Activated T-cell treated with anti-CD3 and anti-CD28 coated beads, Interleukin-2, amount 50 U/mL, for 24 hours (primary cell): Measurements from ENCODE around the gene SVOP.
"Not testable (repeated sequence)": the region's sequence is repeated elsewhere in the genome, so short reads cannot be mapped to it uniquely, and the experiment has no call there.

Experiments
- DNase-seq: peaks from one replicate; pipeline ENCODE4 v3.0.0-alpha.2; 2020
- H3K27ac Mint-ChIP-seq: 2 replicates; pipeline ENCODE4 v1.8.0; 2020; ENCODE audit warnings: mild to moderate bottlenecking, mixed read lengths
- H3K27me3 Mint-ChIP-seq: 2 replicates; pipeline ENCODE4 v1.8.0; 2020; ENCODE audit warnings: mixed read lengths
- H3K36me3 Mint-ChIP-seq: 2 replicates; pipeline ENCODE4 v1.8.0; 2020; ENCODE audit warnings: low read depth, mixed read lengths
- H3K4me1 Mint-ChIP-seq: 2 replicates; pipeline ENCODE4 v1.8.0; 2020; ENCODE audit warnings: low read depth, mixed read lengths
- H3K4me3 Mint-ChIP-seq: 2 replicates; pipeline ENCODE4 v1.8.0; 2020; ENCODE audit warnings: mild to moderate bottlenecking, moderate library complexity, mixed read lengths
- H3K9me3 Mint-ChIP-seq: 2 replicates; pipeline ENCODE4 v1.8.0; 2020; ENCODE audit warnings: mixed read lengths

The SVOP gene

DNA sequence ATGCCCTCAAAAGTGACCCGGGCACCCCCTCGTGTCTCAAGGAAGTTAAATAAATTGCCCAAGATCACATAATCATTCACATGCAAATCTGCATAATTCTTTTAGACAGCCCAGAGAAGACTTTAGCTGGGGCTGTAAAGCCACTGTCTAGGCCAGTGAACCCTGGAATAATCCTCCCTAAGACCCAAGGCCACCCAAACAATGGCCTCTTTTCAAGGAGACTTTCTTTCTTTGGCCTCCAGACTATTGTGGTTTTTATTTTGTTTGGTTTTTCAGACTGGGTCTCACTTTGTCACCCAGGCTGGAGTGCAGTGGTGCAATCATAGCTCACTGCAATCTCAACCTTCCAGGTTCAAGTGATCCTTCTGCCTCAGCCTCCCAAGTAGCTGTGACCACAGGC lies 10.6 kb downstream of the SVOP start:
- Mint-ChIP-seq H3K27ac (no peak overlapping the region), H3K27me3 (peaks cover 35% of the 10 kb centered on the region), H3K36me3 (no peaks in the 10 kb centered on the region), H3K4me3 (no peak overlapping the region), H3K4me1 (no peaks in the 10 kb centered on the region), H3K9me3 (no peaks in the 10 kb centered on the region)
- DNase-seq: no peak

- no peaks in the 10 kb centered on the region for H3K4me1 Mint-ChIP-seq
- no peak for DNase-seq
- H3K27me3 Mint-ChIP-seq: peaks cover 35% of the 10 kb centered on the region
- H3K9me3 Mint-ChIP-seq: no peaks in the 10 kb centered on the region
- H3K27ac Mint-ChIP-seq: no peak overlapping the region
- no peaks in the 10 kb centered on the region for H3K36me3 Mint-ChIP-seq
- no peak overlapping the region for H3K4me3 Mint-ChIP-seq
Observed at GRCh38 chr12:109009766-109010165, 11.1 kb downstream of the SVOP start.

DNA sequence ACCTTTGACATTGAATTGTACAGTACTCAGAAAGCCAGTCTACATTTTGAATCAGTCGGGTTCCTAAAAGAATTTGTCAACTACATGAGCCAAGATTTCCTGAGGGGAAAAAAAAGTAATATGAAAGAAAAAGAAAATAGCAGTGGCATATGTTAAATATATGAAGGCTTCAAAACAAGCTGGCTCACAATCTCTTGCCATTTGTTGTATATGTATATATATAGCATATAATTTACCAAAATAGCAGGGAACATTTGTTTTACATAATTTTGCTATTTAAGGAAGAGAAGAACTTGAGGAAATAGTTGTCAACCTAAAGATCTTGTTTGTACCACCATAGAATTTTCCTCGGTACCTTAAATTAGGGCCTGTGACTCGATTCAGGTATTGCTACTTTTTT lies 16.9 kb downstream of the SVOP start:
- no peaks in the 10 kb centered on the region for H3K9me3 Mint-ChIP-seq

DNA sequence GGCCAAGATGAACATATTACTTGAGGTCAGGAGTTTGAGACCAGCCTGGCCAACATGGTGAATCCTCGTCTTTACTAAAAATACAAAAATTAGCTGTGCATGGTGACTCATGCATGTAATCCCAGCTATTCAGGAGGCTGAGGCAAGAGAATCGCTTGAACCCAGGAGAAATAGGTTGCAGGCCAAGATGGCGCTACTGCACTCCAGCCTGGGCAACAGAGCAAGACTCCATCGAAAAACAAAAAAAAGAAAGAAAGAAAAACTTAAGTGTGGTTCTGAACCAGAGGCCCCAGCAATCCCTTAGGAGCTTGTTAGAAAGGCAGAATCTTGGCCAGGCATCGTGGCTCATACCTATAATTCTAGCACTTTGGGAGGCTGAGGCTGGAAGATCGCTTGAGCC lies 24.5 kb downstream of the SVOP start:
- Mint-ChIP-seq H3K27ac (no peak overlapping the region), H3K9me3 (no peaks in the 10 kb centered on the region), H3K4me1 (no peaks in the 10 kb centered on the region), H3K27me3 (peaks cover 15% of the 10 kb centered on the region), H3K4me3 (no peak overlapping the region), H3K36me3 (no peaks in the 10 kb centered on the region)
- DNase-seq: no peak

More for the DNA sequence above, 16.9 kb downstream of the SVOP start:
- H3K36me3 Mint-ChIP-seq: no peaks in the 10 kb centered on the region
- no peak overlapping the region for H3K4me3 Mint-ChIP-seq
- H3K4me1 Mint-ChIP-seq: no peaks in the 10 kb centered on the region
- H3K27ac Mint-ChIP-seq: no peak overlapping the region
- H3K27me3 Mint-ChIP-seq: peaks cover 14% of the 10 kb centered on the region
- DNase-seq: no peak

DNA sequence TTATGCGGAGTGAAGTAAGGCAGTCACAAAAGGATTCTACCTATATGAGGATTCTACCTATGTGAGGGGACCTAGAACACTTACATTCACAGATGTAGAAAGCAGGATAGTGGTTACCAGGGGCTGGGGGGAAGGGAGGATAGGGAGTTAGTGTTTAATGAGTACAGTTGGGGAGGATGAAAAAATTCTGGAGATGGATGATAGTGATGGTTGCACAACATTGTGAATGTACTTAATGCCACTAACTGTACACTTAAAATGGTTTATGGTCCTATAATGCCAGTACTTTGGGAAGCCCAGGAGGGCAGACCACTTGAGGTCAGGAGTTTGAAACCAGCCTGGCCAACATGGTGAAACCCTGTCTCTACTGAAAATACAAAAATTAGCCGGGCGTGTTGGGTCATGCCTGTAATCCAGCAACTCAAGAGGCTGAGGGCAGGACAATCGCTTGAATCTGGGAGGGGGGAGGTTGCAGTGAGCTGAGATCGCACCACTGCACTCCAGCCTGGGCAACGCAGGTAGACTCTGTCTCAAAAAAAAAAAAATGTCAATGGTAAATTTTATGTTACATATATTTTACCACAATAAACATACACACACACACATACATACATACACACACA lies 25.4 kb downstream of the SVOP start:
- H3K4me1 Mint-ChIP-seq: no peaks in the 10 kb centered on the region
- H3K27me3 Mint-ChIP-seq: peaks cover 15% of the 10 kb centered on the region
- no peaks in the 10 kb centered on the region for H3K36me3 Mint-ChIP-seq
- no peak for DNase-seq
- no peaks in the 10 kb centered on the region for H3K9me3 Mint-ChIP-seq
- no peak overlapping the region for H3K4me3 Mint-ChIP-seq
- H3K27ac Mint-ChIP-seq: no peak overlapping the region

DNA sequence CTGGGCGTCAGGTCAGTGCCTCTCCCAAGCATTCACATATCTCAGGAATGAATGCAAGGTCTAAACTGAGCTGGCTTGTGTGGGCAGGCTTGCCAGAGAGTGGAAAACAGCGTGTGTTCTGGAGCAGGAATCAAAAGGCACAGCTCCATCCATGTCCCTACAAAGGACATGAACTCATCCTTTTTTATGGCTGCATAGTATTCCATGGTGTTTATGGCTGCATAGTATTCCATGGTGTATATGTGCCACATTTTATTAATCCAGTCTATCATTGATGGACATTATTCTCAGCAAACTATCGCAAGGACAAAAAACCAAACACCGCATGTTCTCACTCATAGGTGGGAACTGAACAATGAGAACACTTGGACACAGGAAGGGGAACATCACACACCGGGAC lies 30.8 kb downstream of the SVOP start:
- not testable (repeated sequence) for H3K27ac Mint-ChIP-seq, DNase-seq, H3K4me3 Mint-ChIP-seq, H3K36me3 Mint-ChIP-seq, H3K9me3 Mint-ChIP-seq, H3K4me1 Mint-ChIP-seq
- peaks cover 30% of the 10 kb centered on the region for H3K27me3 Mint-ChIP-seq

- Mint-ChIP-seq H3K27ac (no peak overlapping the region), H3K9me3 (no peaks in the 10 kb centered on the region), H3K4me1 (no peaks in the 10 kb centered on the region), H3K4me3 (no peak overlapping the region), H3K36me3 (no peaks in the 10 kb centered on the region), H3K27me3 (peaks cover 32% of the 10 kb centered on the region)
- no peak for DNase-seq
Observed at GRCh38 chr12:108989376-108989775, 31.5 kb downstream of the SVOP start.

- Mint-ChIP-seq H3K4me3 (no peak overlapping the region), H3K27me3 (peaks cover 17% of the 10 kb centered on the region), H3K27ac (no peak overlapping the region), H3K9me3 (no peaks in the 10 kb centered on the region), H3K4me1 (no peaks in the 10 kb centered on the region), H3K36me3 (no peaks in the 10 kb centered on the region)
- no peak for DNase-seq
Observed at GRCh38 chr12:108985750-108986149, 35.1 kb downstream of the SVOP start.

DNA sequence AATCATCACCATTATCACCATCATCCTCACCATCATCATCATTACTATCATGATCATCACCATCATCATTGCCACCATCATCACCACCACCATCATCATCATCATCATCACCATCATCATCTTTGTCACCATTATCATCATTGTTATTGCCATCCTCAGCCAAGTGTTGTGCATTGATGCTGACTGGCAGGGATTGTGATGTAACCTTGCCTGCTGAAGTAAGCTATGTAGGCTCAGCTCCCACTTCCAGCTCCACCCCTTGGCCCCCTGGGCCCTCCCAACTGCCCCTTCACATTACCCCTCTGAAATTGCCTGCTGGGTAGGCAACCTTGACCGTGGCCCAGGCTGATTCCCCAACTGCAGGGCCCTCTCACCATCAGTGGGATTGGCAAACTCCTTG lies 37.6 kb downstream of the SVOP start:
- Mint-ChIP-seq H3K9me3 (no peaks in the 10 kb centered on the region), H3K4me3 (no peak overlapping the region), H3K36me3 (no peaks in the 10 kb centered on the region), H3K27ac (no peak overlapping the region), H3K4me1 (no peaks in the 10 kb centered on the region), H3K27me3 (peaks cover 3% of the 10 kb centered on the region)
- no peak for DNase-seq

- Mint-ChIP-seq H3K4me1 (no peaks in the 10 kb centered on the region), H3K9me3 (no peaks in the 10 kb centered on the region), H3K36me3 (no peaks in the 10 kb centered on the region), H3K27ac (no peak overlapping the region), H3K27me3 (peaks cover 3% of the 10 kb centered on the region), H3K4me3 (no peak overlapping the region)
- no peak for DNase-seq
Observed at GRCh38 chr12:108982621-108983219, 38.1 kb downstream of the SVOP start.

- Mint-ChIP-seq H3K4me1 (no peaks in the 10 kb centered on the region), H3K9me3 (no peaks in the 10 kb centered on the region), H3K27me3 (peaks cover 3% of the 10 kb centered on the region), H3K27ac (no peak overlapping the region), H3K36me3 (no peaks in the 10 kb centered on the region), H3K4me3 (no peak overlapping the region)
- DNase-seq: no peak
Observed at GRCh38 chr12:108981835-108982234, 39.0 kb downstream of the SVOP start.

GRCh38 chr12:108980831-108981618 lies 39.8 kb downstream of the SVOP start:
- Mint-ChIP-seq H3K4me3 (no peak overlapping the region), H3K36me3 (no peaks in the 10 kb centered on the region), H3K27ac (no peak overlapping the region), H3K9me3 (no peaks in the 10 kb centered on the region), H3K27me3 (peaks cover 3% of the 10 kb centered on the region), H3K4me1 (no peaks in the 10 kb centered on the region)
- no peak for DNase-seq

- Mint-ChIP-seq H3K9me3 (no peaks in the 10 kb centered on the region), H3K27ac (no peak overlapping the region), H3K4me1 (no peaks in the 10 kb centered on the region), H3K36me3 (no peaks in the 10 kb centered on the region), H3K4me3 (no peak overlapping the region), H3K27me3 (peaks cover 6% of the 10 kb centered on the region)
- DNase-seq: no peak
Observed at GRCh38 chr12:108977360-108977759, 43.5 kb downstream of the SVOP start.

GRCh38 chr12:108975024-108975593 lies 45.8 kb downstream of the SVOP start:
- no peak overlapping the region for H3K4me3 Mint-ChIP-seq
- DNase-seq: no peak
- no peaks in the 10 kb centered on the region for H3K9me3 Mint-ChIP-seq
- H3K36me3 Mint-ChIP-seq: no peaks in the 10 kb centered on the region
- H3K27me3 Mint-ChIP-seq: peaks cover 9% of the 10 kb centered on the region
- no peaks in the 10 kb centered on the region for H3K4me1 Mint-ChIP-seq
- H3K27ac Mint-ChIP-seq: no peak overlapping the region

DNA sequence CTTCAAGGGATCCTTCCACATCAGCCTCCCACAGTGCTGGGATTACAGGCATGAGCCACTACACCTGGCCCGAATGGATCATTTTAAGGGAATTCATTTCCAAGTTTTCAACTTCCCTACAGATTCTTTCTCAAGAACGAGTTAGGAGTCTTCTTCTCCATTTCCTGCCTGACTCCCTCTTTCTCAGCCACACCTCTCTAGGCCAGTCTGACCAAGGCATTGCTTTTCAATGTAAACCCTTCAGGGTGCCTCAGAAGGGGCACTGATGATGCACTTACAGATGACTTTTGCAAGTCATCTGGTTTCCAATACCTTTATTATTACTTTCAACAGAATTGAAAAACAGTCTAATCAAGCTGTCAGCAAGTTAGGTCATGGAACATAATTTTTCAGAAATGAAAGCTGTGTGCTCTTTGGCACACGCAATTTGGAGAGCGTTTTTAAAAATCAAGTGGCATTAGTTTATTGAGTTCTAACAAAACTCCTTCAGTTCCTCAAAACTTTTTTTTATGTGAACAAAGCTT lies 47.2 kb downstream of the SVOP start:
- H3K36me3 Mint-ChIP-seq: no peaks in the 10 kb centered on the region
- no peak overlapping the region for H3K4me3 Mint-ChIP-seq
- H3K27ac Mint-ChIP-seq: no peak overlapping the region
- DNase-seq: no peak
- H3K27me3 Mint-ChIP-seq: peaks cover 9% of the 10 kb centered on the region
- H3K9me3 Mint-ChIP-seq: no peaks in the 10 kb centered on the region
- no peaks in the 10 kb centered on the region for H3K4me1 Mint-ChIP-seq
